GM06990 (cell line): ENCODE results near the gene GPD1.
"Not testable (repeated sequence)": the region's sequence is repeated elsewhere in the genome, so short reads cannot be mapped to it uniquely, and the experiment has no call there.

Source experiments
- DNase-seq: peaks from one replicate; pipeline ENCODE4 v3.0.0-alpha.2; 2011; ENCODE audit not compliant: insufficient read length; ENCODE audit errors: extremely low read depth
- H3K27me3 ChIP-seq: replicated peaks from 2 replicates; pipeline ENCODE4 v1.6.0; 2011; ENCODE audit warnings: low read length; ENCODE audit not compliant: control insufficient read depth, insufficient read depth
- H3K36me3 ChIP-seq: 2 replicates; pipeline ENCODE4 v1.5.1; 2011; ENCODE audit warnings: low read length; ENCODE audit not compliant: control insufficient read depth, insufficient read depth
- H3K4me3 ChIP-seq: replicated peaks from 2 replicates; pipeline ENCODE4 v1.5.1; 2011; ENCODE audit warnings: low read depth, mild to moderate bottlenecking, control low read depth, low read length
- CTCF ChIP-seq: IDR thresholded peaks from 2 replicates; pipeline ENCODE4 v1.5.1; 2011; ENCODE audit warnings: low read length, control low read depth, mild to moderate bottlenecking, inconsistent platforms; ENCODE audit not compliant: insufficient read depth, poor library complexity, severe bottlenecking

Gene GPD1

GRCh38 chr12:50082644-50083043 lies 21.2 kb upstream of the GPD1 start:
- no peaks in the 10 kb centered on the region; the same call in 1 of the 2 replicates for H3K27me3 ChIP-seq
- H3K4me3 ChIP-seq: no peak overlapping the region
- no peak for DNase-seq
- peaks cover 3% of the 10 kb centered on the region for H3K36me3 ChIP-seq
- no peak for TF ChIP-seq CTCF

GRCh38 chr12:50083301-50083700 lies 20.5 kb upstream of the GPD1 start:
- no peak overlapping the region for H3K4me3 ChIP-seq
- DNase-seq: no peak
- H3K36me3 ChIP-seq: peaks cover 6% of the 10 kb centered on the region
- no peaks in the 10 kb centered on the region; the same call in 1 of the 2 replicates for H3K27me3 ChIP-seq
- TF ChIP-seq CTCF: no peak

DNA sequence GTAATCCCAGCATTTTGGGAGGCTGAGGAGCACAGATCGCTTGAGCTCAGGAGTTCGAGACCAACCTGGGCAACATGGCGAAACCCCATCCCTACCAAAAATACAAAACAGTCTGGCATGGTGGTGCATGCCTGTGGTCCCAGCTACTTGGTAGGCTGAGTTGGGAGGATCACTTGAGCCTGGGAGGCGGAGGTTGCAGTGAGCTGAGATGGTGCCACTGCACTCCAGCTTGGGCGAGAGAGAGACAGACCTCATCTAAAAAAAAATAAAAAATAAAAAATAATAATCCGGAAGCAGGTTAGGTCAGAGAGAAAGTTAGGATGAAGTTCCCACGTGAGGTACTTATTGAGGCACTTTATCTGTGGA lies 19.4 kb upstream of the GPD1 start:
- Histone ChIP-seq H3K4me3 (peak overlapping the region; percentile 69), H3K36me3 (peaks cover 11% of the 10 kb centered on the region)
- H3K27me3 ChIP-seq, DNase-seq: not testable (repeated sequence)

DNA sequence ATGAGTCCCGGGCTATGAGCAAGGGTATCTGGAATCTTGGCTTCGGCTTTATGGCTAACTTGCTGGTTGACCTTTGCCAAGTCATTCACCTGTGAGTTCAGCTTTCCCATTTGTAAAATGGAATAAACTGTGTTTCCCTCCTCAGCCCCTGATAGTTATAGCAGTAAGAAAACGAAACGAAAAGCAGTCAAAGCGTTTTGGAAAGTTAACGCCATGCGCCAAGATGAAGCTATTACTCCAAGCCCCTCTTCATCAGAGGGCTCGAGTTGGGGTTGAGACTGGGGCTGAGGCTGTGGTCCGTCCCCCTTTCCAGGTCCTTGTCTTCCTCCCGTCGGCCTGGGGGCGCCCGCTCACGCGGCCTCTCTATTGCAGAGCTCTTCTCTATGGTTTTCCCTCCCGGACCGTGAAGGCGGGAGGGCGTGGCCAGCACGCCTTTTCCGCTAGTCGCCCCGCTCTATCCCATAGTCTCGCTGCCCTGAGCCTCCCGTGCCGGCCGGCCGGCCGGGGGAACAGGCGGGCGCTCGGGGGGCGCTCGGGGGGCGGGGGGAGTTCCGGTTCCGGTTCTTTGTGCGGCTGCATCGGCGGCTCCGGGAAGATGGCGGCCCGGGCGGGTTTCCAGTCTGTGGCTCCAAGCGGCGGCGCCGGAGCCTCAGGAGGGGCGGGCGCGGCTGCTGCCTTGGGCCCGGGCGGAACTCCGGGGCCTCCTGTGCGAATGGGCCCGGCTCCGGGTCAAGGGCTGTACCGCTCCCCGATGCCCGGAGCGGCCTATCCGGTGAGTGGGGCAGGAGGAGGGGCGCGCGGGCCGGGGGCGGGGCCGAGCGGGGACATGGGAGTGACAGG lies 18.8 kb upstream of the GPD1 start, which contains the start of gene SMARCD1:
Gene SMARCD1 (plus strand): TSS at position 568 of the 840 bp plus-strand sequence. CDS start 28 bp downstream, at position 596.
- Histone ChIP-seq H3K4me3 (peak within 1 kb of the TSS; percentile 69), H3K36me3 (peaks cover 13% of the 10 kb centered on the region), H3K27me3 (no peaks in the 10 kb centered on the region; the same call in 1 of the 2 replicates)
- TF ChIP-seq CTCF: peak; percentile 90
- peak; percentile 92 for DNase-seq

DNA sequence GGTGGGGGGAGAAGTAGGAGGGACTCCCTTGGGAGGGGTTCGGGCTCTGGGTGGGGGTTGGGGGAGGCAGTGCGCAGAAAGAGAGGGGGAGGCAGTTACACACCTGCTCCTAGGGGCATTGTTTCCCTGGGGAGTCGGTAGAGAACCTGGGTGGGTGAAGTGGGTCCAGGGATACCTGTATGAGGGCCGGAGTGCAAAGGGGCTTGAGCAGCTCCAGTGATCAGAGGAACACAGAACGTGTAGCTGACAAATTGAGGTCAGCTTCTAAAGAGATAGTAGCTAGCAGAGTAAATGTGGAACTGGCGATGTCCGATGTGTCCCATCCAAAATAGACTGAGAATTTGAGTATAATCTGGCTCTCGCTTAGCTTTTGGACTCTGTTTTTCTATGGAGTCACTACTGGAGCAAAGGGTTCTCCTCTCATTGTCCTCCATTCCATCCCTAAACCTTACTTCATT lies 18.2 kb upstream of the GPD1 start:
- DNase-seq: no peak
- H3K36me3 ChIP-seq: peaks cover 13% of the 10 kb centered on the region
- H3K27me3 ChIP-seq: no peaks in the 10 kb centered on the region
- H3K4me3 ChIP-seq: peak overlapping the region; percentile 69
- TF ChIP-seq CTCF: no peak

GRCh38 chr12:50086148-50086547 lies 17.7 kb upstream of the GPD1 start:
- TF ChIP-seq CTCF: no peak
- Histone ChIP-seq H3K36me3 (peaks cover 16% of the 10 kb centered on the region), H3K4me3 (peak overlapping the region; percentile 69), H3K27me3 (no peaks in the 10 kb centered on the region)
- DNase-seq: no peak
